Activated naive CD4-positive, alpha-beta T cell treated with anti-CD3 and anti-CD28 coated beads for 36 hours (primary cell): ENCODE results near the gene PYGM. TPM values are rescaled to one million over a fixed set of nuclear protein-coding genes. Genes with fewer than 3 reads are reported as not detected.

Experiments used
- CTCF ChIA-PET: fragments of 350-600 bp; sonication (Branson Sonifier 250); formaldehyde crosslinking; loops from one replicate; lab custom pipeline; 2021; ENCODE audit warnings: antibody characterized with exemption; lab: Charles Lee
- DNase-seq: peaks from one replicate; pipeline ENCODE4 v3.0.0-alpha.2; 2020
- H3K27ac Mint-ChIP-seq: one replicate; pipeline ENCODE4 v1.8.0; 2021; ENCODE audit warnings: mild to moderate bottlenecking, mixed read lengths
- H3K27me3 Mint-ChIP-seq: one replicate; pipeline ENCODE4 v1.8.0; 2021; ENCODE audit warnings: low read depth, mixed read lengths
- H3K36me3 Mint-ChIP-seq: one replicate; pipeline ENCODE4 v1.8.0; 2021; ENCODE audit warnings: low read depth, mixed read lengths
- H3K4me1 Mint-ChIP-seq: one replicate; pipeline ENCODE4 v1.8.0; 2021; ENCODE audit warnings: low read depth, mixed read lengths
- H3K4me3 Mint-ChIP-seq: one replicate; pipeline ENCODE4 v1.8.0; 2021; ENCODE audit warnings: mild to moderate bottlenecking, moderate library complexity, mixed read lengths
- H3K9me3 Mint-ChIP-seq: one replicate; pipeline ENCODE4 v1.8.0; 2021; ENCODE audit warnings: mixed read lengths
- intact Hi-C: fragments of 100-400 bp; cut with micrococcal nuclease; formaldehyde crosslinking; loops from one replicate; pipeline ENCODE4 v1.15.1; 2023
- total RNA-seq, 2 experiments: library from RNA; stranded (reverse); gene quantifications; one replicate each; pipeline ENCODE4 v1.2.3, GENCODE V29; 2021

The PYGM gene
- total RNA-seq, 2 experiments from 2014 or later, result 0.64 to 0.89 TPM

DNA sequence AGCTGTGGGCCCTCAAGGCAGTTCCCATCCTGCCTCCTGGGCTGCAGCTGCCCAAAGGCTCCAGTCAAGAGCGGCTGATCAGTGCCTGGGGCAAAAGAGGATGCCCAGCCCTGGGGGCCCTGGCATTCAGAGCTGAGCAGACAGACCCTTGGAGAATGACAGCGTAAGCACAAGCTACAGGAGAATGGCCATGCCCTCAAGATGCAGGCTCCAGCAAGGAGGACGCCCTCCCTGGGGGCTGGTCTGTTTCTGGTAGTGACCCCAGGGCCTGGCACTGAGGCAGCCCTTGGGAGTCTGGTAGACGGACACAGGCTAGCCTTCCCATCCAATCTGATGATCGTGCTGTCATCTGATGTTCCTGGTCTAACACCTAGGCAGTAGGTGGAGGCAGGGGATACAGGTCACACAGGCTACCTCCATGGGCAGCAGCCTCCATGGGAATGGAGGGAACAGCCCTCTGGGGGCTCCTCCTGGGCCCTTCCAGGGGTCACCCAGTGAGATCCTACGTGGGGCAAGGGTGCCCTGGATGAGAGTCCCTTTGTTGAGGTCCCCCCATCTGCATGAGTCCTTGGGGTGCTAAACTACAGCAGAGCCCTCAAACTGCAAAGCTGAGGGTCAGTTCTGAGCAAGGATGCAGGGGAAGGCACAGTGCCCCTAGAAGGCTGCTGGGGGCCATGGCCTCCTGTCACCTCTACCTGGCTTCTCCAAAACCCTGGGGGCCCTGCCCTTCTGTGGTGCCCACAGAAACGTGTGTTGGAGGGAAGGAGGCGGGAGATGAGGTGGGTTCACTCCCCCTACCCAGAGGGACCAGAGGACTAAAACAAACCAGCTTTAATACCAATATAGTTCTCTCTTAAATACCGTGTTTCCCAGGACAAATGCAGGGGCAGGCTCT, 28.8 kb upstream of the PYGM start:
- CTCF ChIA-PET, result interaction anchor here (0.6 kb wide), 1 partner anchor 10 kb away, joined by 3 read pairs; the partner anchor contains the start of gene SF1
- H3K27me3 Mint-ChIP-seq, result no peaks in the 10 kb centered on the region

DNA sequence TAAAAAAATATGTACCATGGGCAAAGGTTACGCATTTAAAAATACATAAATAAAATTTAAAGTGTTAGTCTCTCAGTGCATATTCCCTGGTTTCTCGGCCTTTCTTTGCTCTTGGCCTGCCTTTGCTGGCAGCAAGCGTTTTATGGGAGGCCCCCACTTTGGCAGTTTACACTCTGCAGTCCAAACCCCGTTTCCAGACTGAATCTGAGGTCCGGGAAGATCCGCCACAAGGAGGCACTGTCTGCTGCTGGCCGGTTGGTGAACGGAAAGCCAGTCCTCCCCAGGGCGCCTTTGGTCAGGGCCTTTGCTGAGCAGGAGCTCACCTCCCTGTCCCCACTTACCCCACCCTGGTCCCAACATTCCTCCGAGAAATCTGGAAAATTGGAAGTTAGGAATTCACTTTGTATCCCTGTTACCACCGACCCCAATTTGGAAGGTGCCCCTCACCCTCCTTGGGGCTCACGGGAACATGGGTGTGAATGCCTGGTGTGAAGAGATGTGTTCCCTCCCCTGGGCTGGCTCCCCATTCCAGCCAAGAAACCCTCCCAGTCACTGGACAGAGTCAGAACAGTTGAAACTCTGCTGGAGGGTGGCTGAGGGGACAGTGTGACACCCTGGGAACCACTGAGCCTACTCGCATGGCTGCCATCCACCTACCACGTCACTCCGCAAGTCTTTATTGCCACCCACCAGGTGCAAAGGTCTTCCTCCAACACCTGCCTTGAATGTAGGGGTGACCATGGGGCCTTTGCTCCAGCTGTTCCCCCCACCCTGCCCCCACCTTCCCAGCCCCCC, 27.9 kb upstream of the PYGM start:
- CTCF ChIA-PET, result interaction anchor here (0.6 kb wide), 1 partner anchor 9 kb away, joined by 3 read pairs; the partner anchor contains the start of gene SF1
- no peaks in the 10 kb centered on the region for H3K9me3 Mint-ChIP-seq
- peak; percentile 73 for DNase-seq
- H3K36me3 Mint-ChIP-seq, result peaks cover 2% of the 10 kb centered on the region
- no peak overlapping the region for H3K4me3 Mint-ChIP-seq
- peaks cover 11% of the 10 kb centered on the region for H3K4me1 Mint-ChIP-seq
- no peaks in the 10 kb centered on the region for H3K27me3 Mint-ChIP-seq
- no peak overlapping the region for H3K27ac Mint-ChIP-seq
- intact Hi-C loops, result loop anchor here (2.0 kb wide), 1 partner anchor 59 kb away; no protein-coding TSS in a partner anchor

More for the DNA sequence above, 28.8 kb upstream of the PYGM start:
- H3K27ac Mint-ChIP-seq, result no peak overlapping the region
- intact Hi-C loops, result no loop called here
- H3K4me1 Mint-ChIP-seq, result peaks cover 14% of the 10 kb centered on the region
- no peaks in the 10 kb centered on the region for H3K9me3 Mint-ChIP-seq
- no peak for DNase-seq
- H3K4me3 Mint-ChIP-seq, result no peak overlapping the region
- peaks cover 2% of the 10 kb centered on the region for H3K36me3 Mint-ChIP-seq

DNA sequence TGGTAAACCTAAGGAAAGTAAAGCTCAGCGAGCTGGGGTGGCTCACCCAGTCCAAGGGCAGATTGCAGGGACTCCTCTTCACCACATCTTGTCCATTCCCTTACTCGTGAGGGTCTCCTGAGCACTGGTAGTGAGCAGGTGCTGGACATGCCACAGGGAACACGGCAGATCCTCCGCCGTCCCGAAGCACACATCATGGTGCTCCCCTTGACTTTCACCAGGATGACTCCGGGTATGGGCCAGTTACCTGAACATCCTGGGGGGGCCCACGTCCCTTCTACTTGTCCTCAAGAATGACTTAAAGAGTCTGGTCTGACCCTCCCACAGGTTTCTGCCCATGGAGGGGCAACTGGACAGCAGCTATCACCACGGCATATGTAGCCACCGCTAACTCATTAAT, 26.5 kb upstream of the PYGM start:
- H3K36me3 Mint-ChIP-seq, result peaks cover 1% of the 10 kb centered on the region
- no peak overlapping the region for H3K4me3 Mint-ChIP-seq
- peaks cover 13% of the 10 kb centered on the region for H3K4me1 Mint-ChIP-seq
- no peaks in the 10 kb centered on the region for H3K9me3 Mint-ChIP-seq
- intact Hi-C loops, result loop anchor here (2.0 kb wide), 1 partner anchor 60 kb away; no protein-coding TSS in a partner anchor
- H3K27me3 Mint-ChIP-seq, result no peaks in the 10 kb centered on the region
- CTCF ChIA-PET, result interaction anchor here (1.0 to 1.5 kb wide), 5 partner anchors 14 to 325 kb away, joined by 3 to 5 read pairs (median 3); partner anchors contain the start of gene TM7SF2
- H3K27ac Mint-ChIP-seq, result no peak overlapping the region
- no peak for DNase-seq

DNA sequence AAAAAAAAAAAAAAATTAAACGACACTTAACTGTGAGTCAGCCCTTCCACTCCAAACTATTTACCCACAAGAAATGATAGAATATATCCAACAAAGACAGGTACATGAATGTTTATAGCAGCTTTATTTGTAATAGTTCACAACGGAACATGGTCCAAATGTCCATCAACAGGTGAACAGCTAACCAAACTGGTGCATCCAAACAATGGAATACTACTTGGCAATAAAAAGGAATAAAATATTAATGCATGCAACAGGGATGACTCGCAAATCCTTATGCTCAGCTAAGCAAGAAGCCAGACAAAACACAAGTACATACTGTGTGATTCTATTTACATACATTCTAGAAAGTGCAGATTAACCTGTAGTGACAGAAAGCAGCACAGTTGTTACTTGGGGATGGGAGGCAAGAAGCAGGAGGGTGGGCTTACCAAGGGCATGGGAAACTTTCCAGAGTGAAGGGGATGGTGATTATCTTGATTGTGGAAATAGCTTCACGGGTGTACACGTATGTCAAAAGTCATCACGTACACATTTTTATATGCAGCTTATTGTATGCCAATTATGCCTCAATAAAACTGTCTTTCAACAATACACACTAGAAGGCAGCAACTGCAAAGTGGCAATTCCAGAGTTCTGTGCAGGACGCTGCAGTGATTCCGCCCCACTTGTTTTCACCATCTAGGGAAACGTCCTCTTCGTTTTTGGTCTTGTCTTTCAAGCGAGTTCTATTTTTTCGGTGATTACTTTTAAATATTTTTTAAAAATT, 25.2 kb upstream of the PYGM start:
- Mint-ChIP-seq H3K27me3 (no peaks in the 10 kb centered on the region), H3K9me3 (no peaks in the 10 kb centered on the region), H3K36me3 (peaks cover 3% of the 10 kb centered on the region), H3K4me1 (peaks cover 23% of the 10 kb centered on the region), H3K4me3 (no peak overlapping the region), H3K27ac (peak overlapping the region; percentile 42)
- CTCF ChIA-PET, result interaction anchor here (0.6 to 1.2 kb wide), 5 partner anchors 17 to 546 kb away, joined by 3 to 4 read pairs (median 3); no protein-coding TSS in a partner anchor
- intact Hi-C loops, result no loop called here
- no peak for DNase-seq

DNA sequence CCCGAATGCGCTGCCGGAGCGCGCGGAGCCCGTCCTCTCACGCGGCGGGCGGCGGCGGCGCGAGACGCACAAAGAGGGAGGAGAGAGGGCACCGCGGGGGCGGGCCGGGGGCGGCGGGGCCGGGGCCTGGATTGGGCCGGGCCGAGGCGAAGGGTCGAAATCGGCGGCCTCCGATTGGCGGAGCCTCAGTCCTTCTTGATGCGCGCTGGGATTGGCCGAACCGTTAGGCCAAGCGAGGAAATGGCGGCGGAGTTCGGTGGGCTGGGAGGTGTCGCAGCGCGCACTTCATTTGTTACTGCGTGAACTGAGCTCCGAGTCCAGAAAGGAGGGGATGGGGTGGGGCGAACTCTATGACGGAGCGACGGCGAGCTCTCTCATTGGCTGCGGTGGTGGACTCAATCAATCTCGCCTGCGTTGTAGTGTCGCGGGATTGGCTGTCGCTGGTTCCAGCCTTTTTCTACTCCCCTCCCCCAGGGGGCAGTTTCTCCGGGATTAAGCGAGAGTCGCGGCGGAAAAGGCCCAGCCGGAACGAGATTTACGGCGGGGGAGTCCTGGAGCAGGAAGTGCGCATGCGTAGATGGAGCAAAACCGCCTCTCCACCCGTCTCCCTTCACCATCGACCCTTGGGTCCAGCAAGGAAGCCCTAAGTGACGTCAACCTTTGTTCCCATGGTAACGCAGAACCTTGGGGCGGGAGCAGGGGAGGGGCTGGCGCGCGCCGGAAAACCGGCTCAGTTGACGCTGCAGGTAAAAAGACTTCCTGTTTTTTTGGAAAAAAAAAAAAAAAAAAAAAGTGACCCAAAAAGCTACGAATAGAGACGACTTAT, 18.9 kb upstream of the PYGM start, which contains the start of gene SF1:
Gene SF1 (minus strand): TSS at position 70 of the 826 bp plus-strand sequence. CDS start 150 bp downstream, outside the sequence.
- CTCF ChIA-PET, result interaction anchor here (0.6 to 1.1 kb wide), 5 partner anchors 9 to 56 kb away, joined by 3 read pairs; no protein-coding TSS in a partner anchor
- peak; percentile 100 for DNase-seq
- no peaks in the 10 kb centered on the region for H3K27me3 Mint-ChIP-seq
- intact Hi-C loops, result loop anchor here (1.0 to 5.0 kb wide), 15 partner anchors 14 to 719 kb away; partner anchors contain the start of genes ARL2, ATG2A, CCDC88B and EHD1
- no peaks in the 10 kb centered on the region for H3K9me3 Mint-ChIP-seq
- peaks cover 43% of the 10 kb centered on the region for H3K36me3 Mint-ChIP-seq
- H3K4me1 Mint-ChIP-seq, result peaks cover 53% of the 10 kb centered on the region
- peak within 1 kb of the TSS; percentile 99 for H3K27ac Mint-ChIP-seq
- peak within 1 kb of the TSS; percentile 92 for H3K4me3 Mint-ChIP-seq

DNA sequence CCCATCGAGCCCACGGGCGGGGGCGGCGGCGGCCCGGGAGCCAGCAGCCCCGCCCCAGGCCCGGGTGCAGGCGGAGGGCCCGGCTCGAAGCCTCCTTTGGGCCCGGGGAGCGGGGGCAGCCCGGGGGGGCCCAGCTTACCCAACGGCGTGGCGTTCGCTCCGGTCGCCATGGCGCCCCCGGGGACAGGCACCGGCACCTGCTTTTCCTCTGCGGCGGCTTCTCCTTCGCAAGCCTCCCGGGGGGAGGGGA, 18.4 kb upstream of the PYGM start:
- intact Hi-C loops, result loop anchor here (1.0 to 5.0 kb wide), 14 partner anchors 13 to 719 kb away; partner anchors contain the start of genes ARL2, ATG2A, CCDC88B and EHD1
- no peaks in the 10 kb centered on the region for H3K27me3 Mint-ChIP-seq
- peak overlapping the region; percentile 99 for H3K27ac Mint-ChIP-seq
- no peaks in the 10 kb centered on the region for H3K9me3 Mint-ChIP-seq
- peaks cover 58% of the 10 kb centered on the region for H3K4me1 Mint-ChIP-seq
- CTCF ChIA-PET, result interaction anchor here (0.6 to 1.1 kb wide), 3 partner anchors 10 to 56 kb away, joined by 3 read pairs; no protein-coding TSS in a partner anchor
- H3K4me3 Mint-ChIP-seq, result peak overlapping the region; percentile 85
- no peak for DNase-seq
- peaks cover 49% of the 10 kb centered on the region for H3K36me3 Mint-ChIP-seq

DNA sequence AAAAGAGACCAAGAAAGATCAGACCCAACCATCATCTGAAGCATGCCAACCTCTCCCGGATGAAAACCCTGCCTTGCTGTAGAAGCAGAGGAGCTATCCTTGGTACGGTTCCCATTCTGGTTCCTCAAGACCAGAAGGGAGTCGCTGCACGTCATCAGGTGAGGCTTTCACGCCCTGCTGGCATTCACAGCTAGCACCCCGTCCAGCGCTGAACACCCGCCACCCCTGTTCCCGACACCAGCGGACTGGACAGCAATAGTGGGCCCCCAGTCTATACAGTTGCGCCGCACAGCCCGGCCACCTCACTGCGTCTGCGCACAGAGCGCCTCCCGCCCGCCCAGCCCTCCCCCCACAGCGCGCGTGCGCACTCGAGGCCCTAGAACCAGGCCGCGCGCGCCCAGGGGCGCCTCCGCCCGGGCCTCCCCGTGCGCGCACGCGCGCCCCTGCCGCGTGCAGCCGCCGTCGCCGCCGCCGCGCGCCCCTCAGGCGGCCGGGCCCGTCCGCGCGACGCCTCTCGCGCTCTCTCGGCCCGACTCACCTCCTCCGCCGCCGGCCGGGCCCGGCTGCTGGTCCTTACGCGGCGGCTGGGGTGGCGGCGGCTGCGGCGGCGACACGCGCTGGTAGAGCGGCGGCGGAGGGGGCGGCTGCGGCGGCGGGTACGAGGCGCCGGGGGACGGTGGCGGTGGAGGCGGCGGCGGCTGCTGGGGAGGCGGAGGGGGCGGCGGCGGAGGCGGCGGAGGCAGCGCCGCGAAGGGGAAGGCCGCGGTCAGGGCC, 17.9 kb upstream of the PYGM start:
- H3K27me3 Mint-ChIP-seq, result no peaks in the 10 kb centered on the region
- intact Hi-C loops, result loop anchor here (1.0 to 5.0 kb wide), 14 partner anchors 13 to 720 kb away; partner anchors contain the start of genes ARL2, ATG2A, CCDC88B and EHD1
- CTCF ChIA-PET, result interaction anchor here (0.6 to 1.2 kb wide), 2 partner anchors 26 to 30 kb away, joined by 3 read pairs; no protein-coding TSS in a partner anchor
- peak; percentile 79 for DNase-seq
- peak overlapping the region; percentile 83 for H3K27ac Mint-ChIP-seq
- H3K9me3 Mint-ChIP-seq, result no peaks in the 10 kb centered on the region
- H3K36me3 Mint-ChIP-seq, result peaks cover 54% of the 10 kb centered on the region
- peak overlapping the region; percentile 92 for H3K4me3 Mint-ChIP-seq
- peaks cover 63% of the 10 kb centered on the region for H3K4me1 Mint-ChIP-seq

DNA sequence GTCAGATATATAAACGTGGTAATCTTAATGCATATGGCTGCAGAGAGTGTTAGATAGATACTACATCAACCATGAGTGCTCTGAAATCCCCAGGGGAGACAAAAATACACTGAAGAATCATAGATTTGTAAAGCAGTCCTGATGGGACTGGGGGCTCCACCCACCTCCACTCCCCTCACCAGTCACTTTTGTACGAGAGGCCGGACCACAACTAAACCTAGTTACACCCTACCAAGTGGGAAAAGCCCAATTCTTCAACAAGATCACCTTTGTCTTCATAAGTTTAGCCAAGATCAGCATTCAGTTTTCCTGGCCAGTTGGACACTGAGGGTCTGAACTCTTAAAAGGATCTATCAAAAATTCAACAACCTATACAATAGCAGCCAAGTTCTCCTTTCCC, 17.1 kb upstream of the PYGM start:
- Mint-ChIP-seq H3K9me3 (no peaks in the 10 kb centered on the region), H3K36me3 (peaks cover 60% of the 10 kb centered on the region), H3K4me3 (peak overlapping the region; percentile 92), H3K27ac (peak overlapping the region; percentile 83), H3K4me1 (peaks cover 69% of the 10 kb centered on the region), H3K27me3 (no peaks in the 10 kb centered on the region)
- CTCF ChIA-PET, result interaction anchor here (1.1 to 1.9 kb wide), 5 partner anchors 9 to 33 kb away, joined by 3 to 9 read pairs (median 5); partner anchors contain the start of gene RASGRP2
- intact Hi-C loops, result loop anchor here (5.0 kb wide), 4 partner anchors 235 to 720 kb away; partner anchors contain the start of genes ARL2, CCDC88B, MALAT1 and STIP1
- DNase-seq, result no peak

- H3K9me3 Mint-ChIP-seq, result no peaks in the 10 kb centered on the region
- peaks cover 64% of the 10 kb centered on the region for H3K36me3 Mint-ChIP-seq
- peak overlapping the region; percentile 83 for H3K27ac Mint-ChIP-seq
- CTCF ChIA-PET, result interaction anchor here (1.0 to 1.9 kb wide), 6 partner anchors 8 to 88 kb away, joined by 3 to 9 read pairs (median 4); partner anchors contain the start of gene RASGRP2
- DNase-seq, result no peak
- H3K4me3 Mint-ChIP-seq, result peak overlapping the region; percentile 92
- intact Hi-C loops, result loop anchor here (5.0 kb wide), 4 partner anchors 236 to 721 kb away; partner anchors contain the start of genes ARL2, CCDC88B, MALAT1 and STIP1
- no peaks in the 10 kb centered on the region for H3K27me3 Mint-ChIP-seq
- peaks cover 74% of the 10 kb centered on the region for H3K4me1 Mint-ChIP-seq
These were observed 16.7 kb upstream of the PYGM start for GRCh38 chr11:64776425-64776824.

GRCh38 chr11:64774144-64774543, 14.4 kb upstream of the PYGM start:
- intact Hi-C loops, result no loop called here
- no peak overlapping the region for H3K4me3 Mint-ChIP-seq

More at GRCh38 chr11:64774144-64774543, 14.4 kb upstream of the PYGM start:
- Mint-ChIP-seq H3K4me1 (peaks cover 80% of the 10 kb centered on the region), H3K9me3 (no peaks in the 10 kb centered on the region), H3K27me3 (no peaks in the 10 kb centered on the region), H3K36me3 (peaks cover 79% of the 10 kb centered on the region), H3K27ac (peak overlapping the region; percentile 83)
- CTCF ChIA-PET, result interaction anchor here (1.0 kb wide), 1 partner anchor 240 kb away, joined by 4 read pairs; no protein-coding TSS in a partner anchor
- DNase-seq, result no peak
